NCI-H748 (cell line): ENCODE data around the gene NFATC2.
"Not testable (repeated sequence)": the region's sequence is repeated elsewhere in the genome, so short reads cannot be mapped to it uniquely, and the experiment has no call there.

Experiments
- DNase-seq: peaks from one replicate; lab custom pipeline; 2025; ENCODE audit not compliant: unreplicated experiment; lab: John Stamatoyannopoulos, UW

The NFATC2 gene

GRCh38 chr20:51476106-51476505, 66.4 kb downstream of the NFATC2 start:
- not testable (repeated sequence) for DNase-seq

DNA sequence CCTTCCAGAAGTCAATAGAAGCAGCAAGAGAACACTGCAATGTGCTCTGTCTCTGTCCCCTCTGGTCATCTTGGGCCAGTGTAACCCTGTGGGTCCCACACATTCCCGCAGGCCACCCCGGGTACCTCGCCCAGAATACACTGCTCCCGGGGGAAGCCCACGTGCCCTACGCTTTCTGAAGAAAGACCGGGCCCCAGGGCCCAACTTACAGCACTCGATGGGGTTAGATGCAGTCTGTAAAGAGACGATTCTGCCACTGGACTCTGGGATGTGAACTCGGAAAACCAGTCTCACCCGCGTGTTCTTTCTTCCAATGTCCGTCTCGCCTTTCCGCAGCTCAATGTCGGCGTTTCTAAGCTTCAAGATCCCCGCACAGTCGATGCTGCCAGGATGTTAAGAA, 68.7 kb downstream of the NFATC2 start:
- DNase-seq = no peak

GRCh38 chr20:51473256-51473655, 69.3 kb downstream of the NFATC2 start:
- DNase-seq = no peak

- no peak for DNase-seq
Observed at GRCh38 chr20:51470907-51471411, 71.6 kb downstream of the NFATC2 start.

GRCh38 chr20:51470499-51470820, 72.1 kb downstream of the NFATC2 start:
- no peak for DNase-seq

DNA sequence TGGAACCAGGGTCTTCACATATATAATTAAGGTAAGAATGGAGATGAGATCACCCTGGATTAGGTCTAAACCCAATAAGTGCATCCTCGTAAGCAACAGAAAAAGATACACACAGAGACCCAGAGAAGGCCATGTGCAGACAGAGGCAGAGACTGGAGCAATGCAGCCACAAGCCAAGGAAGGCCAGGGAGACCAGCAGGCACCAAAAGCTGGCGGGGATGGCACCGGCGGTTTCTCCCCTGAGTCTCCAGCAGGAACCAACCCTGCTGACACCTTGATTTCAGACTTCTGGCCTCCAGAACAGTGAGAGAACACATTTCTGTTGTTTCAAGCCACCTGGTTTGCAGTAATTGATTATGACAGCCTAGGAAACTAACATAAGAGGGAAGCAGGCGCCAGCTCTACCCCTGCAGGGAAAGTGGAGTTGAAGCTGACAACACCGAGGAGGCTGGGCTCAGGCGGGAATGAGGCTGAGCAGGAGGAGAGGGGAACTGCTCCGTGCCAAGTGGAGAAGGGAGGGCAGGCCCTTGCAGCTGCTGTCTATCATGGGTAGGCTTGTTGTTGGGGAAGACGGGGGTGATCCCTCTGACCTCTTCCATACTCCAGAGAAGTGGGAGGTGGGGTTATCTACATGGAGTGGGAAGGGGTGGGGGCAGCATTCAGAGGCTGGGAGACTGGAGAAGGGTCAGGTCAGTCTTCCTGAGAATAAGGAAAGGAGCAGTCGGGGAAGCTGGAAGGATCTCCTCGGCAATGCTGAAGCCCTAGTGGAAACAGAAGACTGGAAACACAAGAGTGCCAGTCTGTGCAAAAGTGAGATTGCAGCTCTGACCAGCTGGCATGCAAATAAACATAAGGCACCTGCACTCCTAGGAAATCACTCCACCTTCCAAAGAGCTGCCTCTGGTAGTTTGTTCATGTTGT, 72.7 kb downstream of the NFATC2 start:
- no peak for DNase-seq

GRCh38 chr20:51469046-51469445, 73.5 kb downstream of the NFATC2 start:
- DNase-seq = no peak

- no peak for DNase-seq
Observed at GRCh38 chr20:51468636-51469035, 73.9 kb downstream of the NFATC2 start.

GRCh38 chr20:51467956-51468626, 74.4 kb downstream of the NFATC2 start:
- no peak for DNase-seq

- no peak for DNase-seq
Observed at GRCh38 chr20:51463998-51464397, 78.5 kb downstream of the NFATC2 start.

GRCh38 chr20:51463560-51463959, 79.0 kb downstream of the NFATC2 start:
- no peak for DNase-seq

- no peak for DNase-seq
Observed at GRCh38 chr20:51462566-51463276, 79.8 kb downstream of the NFATC2 start.

DNA sequence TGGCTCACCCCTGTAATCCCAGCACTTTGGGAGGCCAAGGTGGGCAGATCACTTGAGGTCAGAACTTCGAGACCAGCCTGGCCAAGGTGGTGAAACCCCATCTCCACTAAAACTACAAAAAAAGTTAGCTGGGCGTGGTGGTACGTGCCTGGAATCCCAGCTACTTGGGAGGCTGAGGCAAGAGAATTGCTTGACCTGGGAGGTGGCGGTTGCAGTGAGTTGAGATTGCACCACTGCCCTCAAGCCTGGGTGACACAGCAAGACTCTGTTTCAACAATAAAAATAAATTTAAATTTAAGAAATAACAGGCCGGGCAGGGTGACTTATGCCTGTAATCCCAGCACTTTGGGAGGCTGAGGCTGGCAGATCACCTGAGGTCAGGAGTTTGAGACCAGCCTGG, 80.7 kb downstream of the NFATC2 start:
- not testable (repeated sequence) for DNase-seq

GRCh38 chr20:51461306-51461705, 81.2 kb downstream of the NFATC2 start:
- DNase-seq = no peak

DNA sequence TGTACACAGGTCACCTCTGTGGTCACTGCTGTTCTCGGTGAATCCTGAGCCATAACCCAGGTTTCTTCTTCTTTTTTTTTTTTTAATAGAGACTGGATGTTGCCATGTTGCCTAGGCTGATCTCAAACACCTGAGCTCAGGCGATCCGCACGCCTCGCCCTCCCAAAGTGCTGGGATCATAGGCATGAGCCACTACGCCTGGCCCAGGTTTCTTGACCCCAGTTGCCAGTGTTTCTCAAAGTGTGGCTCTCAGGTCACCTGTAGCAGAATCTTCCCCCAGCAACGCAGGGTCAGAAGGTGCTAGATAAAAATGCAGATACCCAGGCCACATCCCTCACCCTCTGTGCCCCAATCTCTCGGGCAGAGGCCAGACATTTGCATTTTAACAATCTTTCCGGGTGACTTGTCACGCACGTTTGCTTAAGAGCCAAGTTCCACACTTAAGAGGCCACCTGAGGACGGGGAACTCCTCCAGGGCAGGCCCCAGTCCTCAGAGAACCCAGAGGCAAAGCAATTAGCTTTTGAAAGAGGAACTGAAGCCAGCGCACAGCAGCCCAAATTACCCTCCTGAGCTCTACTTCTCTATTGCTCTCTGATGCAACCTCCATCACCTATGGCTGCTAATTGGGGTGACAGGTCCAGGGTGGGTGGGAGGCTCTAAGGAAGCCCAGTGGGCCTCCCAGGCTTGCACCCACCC, 81.8 kb downstream of the NFATC2 start:
- DNase-seq = no peak

DNA sequence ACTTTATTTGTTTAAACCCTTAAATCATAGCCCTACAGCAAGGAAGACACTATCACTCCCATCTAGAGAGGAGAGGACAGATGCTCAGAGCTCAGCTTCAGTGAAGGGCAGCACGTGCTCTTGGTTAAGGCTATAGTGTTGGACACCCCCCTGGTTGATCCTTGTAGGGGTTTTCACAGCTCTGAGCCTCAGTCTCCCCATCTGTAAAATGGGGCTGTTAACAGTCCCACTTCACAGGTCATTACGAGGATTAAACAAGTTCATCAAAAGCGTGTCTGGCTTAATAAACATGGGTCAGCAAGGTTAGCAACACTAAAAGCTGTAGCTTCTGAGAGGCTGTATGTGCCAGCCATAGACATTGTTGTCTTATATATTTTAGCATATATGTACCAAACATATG, 82.4 kb downstream of the NFATC2 start:
- DNase-seq = no peak

GRCh38 chr20:51458751-51459439, 83.6 kb downstream of the NFATC2 start:
- DNase-seq = no peak

DNA sequence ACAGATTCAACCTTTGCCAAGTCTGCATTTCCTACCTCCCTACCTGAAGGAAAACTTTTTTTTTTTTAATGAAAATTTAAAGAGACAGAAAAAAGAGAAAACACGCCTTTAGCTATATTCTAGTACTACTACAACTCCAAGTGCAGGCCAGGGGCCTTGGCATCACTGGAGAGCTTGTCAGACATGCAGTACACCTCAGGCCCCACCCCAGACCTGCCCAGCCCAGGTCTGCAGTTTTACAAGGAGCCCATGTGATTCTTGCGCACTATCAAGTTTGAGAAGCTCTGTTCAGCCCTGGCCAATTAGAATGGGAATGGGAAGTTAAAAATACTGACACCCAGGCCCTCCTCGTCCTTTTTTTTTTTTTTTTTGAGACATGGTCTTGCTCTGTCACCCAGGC, 85.0 kb downstream of the NFATC2 start:
- DNase-seq = no peak

GRCh38 chr20:51456511-51457509, 85.7 kb downstream of the NFATC2 start:
- DNase-seq = no peak
